LHCN-M2 (cell line): Measurements from ENCODE around the gene CATSPERD. TPM values are rescaled to one million over a fixed set of nuclear protein-coding genes. Genes with fewer than 3 reads are reported as not detected.
A peak's percentile ranks its signal among the peaks of the same experiment; 100 is the strongest.

Source experiments
- DNase-seq: peaks from one replicate; pipeline ENCODE4 v3.0.0-alpha.2; 2012; ENCODE audit warnings: low read depth
- total RNA-seq: library from RNA; depleted of rRNA; stranded (reverse); fragments of >200 nt; gene quantifications from 2 replicates; pipeline ENCODE4 v1.2.3, GENCODE V29; 2014; rRNA removed

The CATSPERD gene
- total RNA-seq, 1 experiment from 2014 or later, result not detected

DNA sequence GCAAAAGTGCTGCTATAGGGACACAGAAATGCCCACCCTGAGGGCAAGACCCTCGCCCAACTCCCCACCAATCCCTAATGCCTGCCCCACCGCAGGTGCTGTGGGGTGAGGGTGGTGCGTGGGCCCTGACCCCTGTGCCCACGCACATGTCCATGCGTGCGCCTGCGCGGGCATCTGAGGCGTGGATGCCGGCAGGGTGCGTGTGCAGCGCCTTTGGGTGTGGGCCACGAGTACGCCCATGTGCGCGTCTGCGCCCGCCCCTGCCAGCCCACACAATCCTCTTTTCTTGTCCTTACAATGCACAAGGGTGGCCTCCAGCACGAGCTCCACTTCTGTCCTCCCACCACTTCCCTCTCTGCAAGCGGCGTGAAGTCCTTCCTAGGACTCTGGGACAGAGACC lies 104.7 kb downstream of the CATSPERD start:
- no peak for DNase-seq

DNA sequence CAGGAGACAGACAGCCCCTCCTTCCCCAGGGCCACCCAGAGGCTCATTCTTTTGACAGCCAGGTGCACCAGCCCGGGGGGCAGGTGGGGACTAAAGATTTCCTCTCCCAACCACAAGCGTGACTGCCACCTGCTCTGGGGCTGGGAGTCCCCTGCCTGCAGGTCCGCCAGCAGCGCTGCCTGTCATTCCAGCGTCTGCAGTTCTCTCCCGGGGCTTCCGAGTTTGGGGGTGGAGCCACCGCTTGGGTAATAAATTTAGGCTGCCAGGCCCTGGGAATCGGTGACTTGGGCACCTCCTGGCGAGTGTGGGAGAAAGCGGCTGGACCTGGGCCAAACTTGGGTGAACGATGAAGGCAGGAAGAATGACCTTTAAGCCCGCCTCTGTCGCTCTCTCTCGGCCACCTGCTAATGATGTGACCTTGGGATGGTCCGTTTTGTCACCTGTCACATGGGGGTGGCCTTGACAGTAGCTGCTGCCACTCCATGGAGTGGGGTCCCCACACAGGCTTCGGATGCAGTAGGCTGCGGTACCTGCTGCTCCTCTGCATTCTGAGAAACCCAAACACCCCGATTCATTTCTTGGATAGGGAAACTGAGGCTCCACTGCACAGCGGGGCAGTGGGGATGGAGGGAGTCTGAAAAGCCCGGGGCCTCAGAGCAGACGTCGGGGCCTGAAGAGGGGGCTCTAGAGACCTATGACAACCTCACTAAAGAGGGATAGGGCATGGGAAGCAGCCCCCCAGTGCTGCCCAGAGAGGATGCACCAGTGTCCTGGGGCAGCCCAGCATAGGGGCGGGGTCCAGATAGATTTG lies 106.3 kb downstream of the CATSPERD start:
- peak; percentile 29 for DNase-seq

DNA sequence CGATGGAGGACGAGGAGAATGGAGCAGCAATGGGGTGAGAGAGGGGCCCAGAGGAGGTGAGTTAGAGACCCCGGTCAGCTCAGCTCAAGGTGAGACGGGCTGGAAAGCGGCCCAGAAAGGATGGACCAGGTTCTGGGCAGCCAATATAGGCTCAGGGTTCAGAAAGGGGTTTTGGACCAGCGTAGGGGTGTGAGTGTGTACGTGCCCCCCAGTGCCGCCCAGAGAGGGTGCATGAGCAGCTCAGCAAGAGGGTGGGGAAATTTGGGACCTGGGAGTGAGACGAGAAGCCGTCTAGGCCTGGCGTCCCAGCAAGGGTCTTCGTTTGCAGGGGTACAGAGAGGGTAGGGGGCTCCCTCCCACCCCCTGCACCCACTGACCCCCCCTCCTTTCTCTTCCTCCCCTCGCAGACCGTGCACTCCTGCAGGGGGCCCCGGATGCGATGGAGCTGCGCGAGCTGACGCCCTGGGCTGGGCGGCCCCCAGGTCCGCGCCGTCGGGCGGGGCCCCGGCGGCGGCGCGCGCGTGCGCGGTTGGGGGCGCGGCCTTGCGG lies 107.0 kb downstream of the CATSPERD start:
- no peak for DNase-seq

GRCh38 chr19:5827891-5828660 lies 107.6 kb downstream of the CATSPERD start:
- DNase-seq, result peak; percentile 49

Other genes starting within 250 kb of the CATSPERD start
- gene TINCR, start 152.7 kb upstream of the CATSPERD start, total RNA-seq, result 0.06 TPM in 1 of 2 replicates, not detected in the other
- 17.6 and 23.2 TPM in 2 replicates for gene SAFB2, start 97.9 kb upstream of the CATSPERD start, total RNA-seq
- 21.2 and 45.7 TPM in 2 replicates for gene SAFB, start 97.6 kb upstream of the CATSPERD start, total RNA-seq
- gene MICOS13, start 40.1 kb upstream of the CATSPERD start, total RNA-seq, result 48.8 and 52.1 TPM in 2 replicates
- 22.4 and 24.7 TPM in 2 replicates for gene HSD11B1L, start 39.6 kb upstream of the CATSPERD start, total RNA-seq
- 795 and 866 TPM in 2 replicates for gene RPL36, start 30.3 kb upstream of the CATSPERD start, total RNA-seq
- 71.2 and 83.6 TPM in 2 replicates for gene LONP1, start 491 bp upstream of the CATSPERD start, total RNA-seq
- 2.0 and 2.9 TPM in 2 replicates for gene PRR22, start 64.1 kb downstream of the CATSPERD start, total RNA-seq
- gene DUS3L, start 70.5 kb downstream of the CATSPERD start, total RNA-seq, result 44.6 and 47.6 TPM in 2 replicates
- gene NRTN, start 84.4 kb downstream of the CATSPERD start, total RNA-seq, result not detected in 2 replicates
- gene FUT6, start 119.1 kb downstream of the CATSPERD start, total RNA-seq, result not detected in 2 replicates
- gene FUT3, start 130.8 kb downstream of the CATSPERD start, total RNA-seq, result not detected in 2 replicates
- not detected in 2 replicates for gene FUT5, start 149.9 kb downstream of the CATSPERD start, total RNA-seq
- gene NDUFA11, start 183.2 kb downstream of the CATSPERD start, total RNA-seq, result 172 and 188 TPM in 2 replicates
- gene VMAC, start 184.2 kb downstream of the CATSPERD start, total RNA-seq, result 2.6 and 3.0 TPM in 2 replicates
- 2.4 and 3.5 TPM in 2 replicates for gene CAPS, start 193.6 kb downstream of the CATSPERD start, total RNA-seq